ENCODE results near the gene IGSF22. TPM values are rescaled to one million over a fixed set of nuclear protein-coding genes. Genes with fewer than 3 reads are reported as not detected.
A peak's percentile ranks its signal among the peaks of the same experiment; 100 is the strongest.

IGSF22 gene
- total and polyA plus RNA-seq, 2 donors: 0.21 to 0.32 TPM

- DNase-seq (ENCODE audit: extremely low spot score): no peak
- Histone ChIP-seq H3K36me3 (ENCODE audit: insufficient read depth) (no peaks in the 10 kb centered on the region), H3K27ac (ENCODE audit: low read depth) (no peak overlapping the region), H3K4me1 (ENCODE audit: insufficient read depth) (no peaks in the 10 kb centered on the region), H3K4me3 (ENCODE audit: low read depth, low read length) (no peak overlapping the region)
- WGBS: 87% methylated on average over 16 of the region's 16 CpGs
Observed at GRCh38 chr11:18733202-18733601, 7.2 kb upstream of the IGSF22 start.

- no peaks in the 10 kb centered on the region for H3K36me3 ChIP-seq (ENCODE audit: insufficient read depth)
- no peaks in the 10 kb centered on the region for H3K4me1 ChIP-seq (ENCODE audit: insufficient read depth)
- H3K4me3 ChIP-seq (ENCODE audit: low read depth, low read length): no peak overlapping the region
- no peak for DNase-seq (ENCODE audit: extremely low spot score)
- no peak overlapping the region for H3K27ac ChIP-seq (ENCODE audit: low read depth)
- 76% methylated on average over 11 of the region's 11 CpGs for WGBS
Observed at GRCh38 chr11:18731949-18732821, 6.2 kb upstream of the IGSF22 start.

- H3K36me3 ChIP-seq (ENCODE audit: insufficient read depth): no peaks in the 10 kb centered on the region
- no peak overlapping the region for H3K27ac ChIP-seq (ENCODE audit: low read depth)
- no peak for DNase-seq (ENCODE audit: extremely low spot score)
- H3K4me3 ChIP-seq (ENCODE audit: low read depth, low read length): no peak overlapping the region
- WGBS: 92% methylated on average over 2 of the region's 2 CpGs
- H3K4me1 ChIP-seq (ENCODE audit: insufficient read depth): no peaks in the 10 kb centered on the region
Observed at GRCh38 chr11:18731441-18731840, 5.5 kb upstream of the IGSF22 start.

GRCh38 chr11:18730020-18730419 lies 4.0 kb upstream of the IGSF22 start:
- no peaks in the 10 kb centered on the region for H3K36me3 ChIP-seq (ENCODE audit: insufficient read depth)
- H3K4me3 ChIP-seq (ENCODE audit: low read depth, low read length): no peak overlapping the region
- H3K4me1 ChIP-seq (ENCODE audit: insufficient read depth): no peaks in the 10 kb centered on the region
- 87% methylated on average over 9 of the region's 9 CpGs for WGBS
- DNase-seq (ENCODE audit: extremely low spot score): no peak
- H3K27ac ChIP-seq (ENCODE audit: low read depth): no peak overlapping the region

GRCh38 chr11:18729426-18729825 lies 3.4 kb upstream of the IGSF22 start:
- Histone ChIP-seq H3K27ac (ENCODE audit: low read depth) (no peak overlapping the region), H3K4me3 (ENCODE audit: low read depth, low read length) (no peak overlapping the region), H3K36me3 (ENCODE audit: insufficient read depth) (no peaks in the 10 kb centered on the region), H3K4me1 (ENCODE audit: insufficient read depth) (no peaks in the 10 kb centered on the region)
- 87% methylated on average over 16 of the region's 16 CpGs for WGBS
- DNase-seq (ENCODE audit: extremely low spot score): no peak

- Histone ChIP-seq H3K27ac (ENCODE audit: low read depth) (no peak overlapping the region), H3K4me1 (ENCODE audit: insufficient read depth) (no peaks in the 10 kb centered on the region), H3K36me3 (ENCODE audit: insufficient read depth) (no peaks in the 10 kb centered on the region), H3K4me3 (ENCODE audit: low read depth, low read length) (no peak overlapping the region)
- DNase-seq (ENCODE audit: extremely low spot score): no peak
- WGBS: 91% methylated on average over 13 of the region's 13 CpGs
Observed at GRCh38 chr11:18728658-18729057, 2.7 kb upstream of the IGSF22 start.

GRCh38 chr11:18727479-18728236 lies 1.7 kb upstream of the IGSF22 start:
- Histone ChIP-seq H3K4me1 (ENCODE audit: insufficient read depth) (no peaks in the 10 kb centered on the region), H3K36me3 (ENCODE audit: insufficient read depth) (no peaks in the 10 kb centered on the region), H3K27ac (ENCODE audit: low read depth) (no peak overlapping the region), H3K4me3 (ENCODE audit: low read depth, low read length) (no peak overlapping the region)
- DNase-seq (ENCODE audit: extremely low spot score): no peak
- WGBS: 43% methylated on average over 10 of the region's 10 CpGs

GRCh38 chr11:18723991-18724390 lies 2.0 kb downstream of the IGSF22 start:
- H3K4me3 ChIP-seq (ENCODE audit: low read depth, low read length): no peak overlapping the region
- H3K36me3 ChIP-seq (ENCODE audit: insufficient read depth): no peaks in the 10 kb centered on the region
- no peak overlapping the region for H3K27ac ChIP-seq (ENCODE audit: low read depth)
- 47% methylated on average over 7 of the region's 7 CpGs for WGBS
- DNase-seq (ENCODE audit: extremely low spot score): no peak
- H3K4me1 ChIP-seq (ENCODE audit: insufficient read depth): no peaks in the 10 kb centered on the region

GRCh38 chr11:18722293-18722637 lies 3.7 kb downstream of the IGSF22 start:
- Histone ChIP-seq H3K27ac (ENCODE audit: low read depth) (no peak overlapping the region), H3K4me3 (ENCODE audit: low read depth, low read length) (no peak overlapping the region), H3K36me3 (ENCODE audit: insufficient read depth) (no peaks in the 10 kb centered on the region), H3K4me1 (ENCODE audit: insufficient read depth) (no peaks in the 10 kb centered on the region)
- 95% methylated on average over 1 of the region's 1 CpG for WGBS
- DNase-seq (ENCODE audit: extremely low spot score): no peak

- DNase-seq (ENCODE audit: extremely low spot score): no peak
- peak overlapping the region; percentile 42 for H3K4me3 ChIP-seq (ENCODE audit: low read depth, low read length)
- no peaks in the 10 kb centered on the region for H3K4me1 ChIP-seq (ENCODE audit: insufficient read depth)
- peak overlapping the region; percentile 28 for H3K27ac ChIP-seq (ENCODE audit: low read depth)
- H3K36me3 ChIP-seq (ENCODE audit: insufficient read depth): no peaks in the 10 kb centered on the region
- 3% methylated on average over 36 of the region's 36 CpGs for WGBS
Observed at GRCh38 chr11:18721561-18722292, 4.3 kb downstream of the IGSF22 start.

- H3K27ac ChIP-seq (ENCODE audit: low read depth): peak overlapping the region; percentile 28
- peak overlapping the region; percentile 42 for H3K4me3 ChIP-seq (ENCODE audit: low read depth, low read length)
- 2% methylated on average over 41 of the region's 41 CpGs for WGBS
- DNase-seq (ENCODE audit: extremely low spot score): no peak
- H3K4me1 ChIP-seq (ENCODE audit: insufficient read depth): no peaks in the 10 kb centered on the region
- no peaks in the 10 kb centered on the region for H3K36me3 ChIP-seq (ENCODE audit: insufficient read depth)
Observed at GRCh38 chr11:18720808-18721560, 5.0 kb downstream of the IGSF22 start.

- no peak overlapping the region for H3K4me3 ChIP-seq (ENCODE audit: low read depth, low read length)
- H3K36me3 ChIP-seq (ENCODE audit: insufficient read depth): no peaks in the 10 kb centered on the region
- DNase-seq (ENCODE audit: extremely low spot score): no peak
- 52% methylated on average over 5 of the region's 5 CpGs for WGBS
- H3K4me1 ChIP-seq (ENCODE audit: insufficient read depth): no peaks in the 10 kb centered on the region
- no peak overlapping the region for H3K27ac ChIP-seq (ENCODE audit: low read depth)
Observed at GRCh38 chr11:18720091-18720807, 5.7 kb downstream of the IGSF22 start.

- no peaks in the 10 kb centered on the region for H3K36me3 ChIP-seq (ENCODE audit: insufficient read depth)
- H3K4me1 ChIP-seq (ENCODE audit: insufficient read depth): no peaks in the 10 kb centered on the region
- no peak overlapping the region for H3K4me3 ChIP-seq (ENCODE audit: low read depth, low read length)
- no peak overlapping the region for H3K27ac ChIP-seq (ENCODE audit: low read depth)
- whole genome bisulfite sequencing: 83% methylated on average over 7 of the region's 7 CpGs
- DNase-seq (ENCODE audit: extremely low spot score): no peak
Observed at GRCh38 chr11:18715476-18715875, 10.5 kb downstream of the IGSF22 start.
